GM20431 (cell line): ENCODE data around the gene MAGEA4.

Experiments used
- in situ Hi-C: fragments of 300-500 bp; cut with MseI, MboI; formaldehyde crosslinking; loops from one replicate; pipeline ENCODE4 v1.15.0; 2020; ENCODE audit warnings: low sequenced_read_pairs; ENCODE audit not compliant: unreplicated experiment

Gene MAGEA4

DNA sequence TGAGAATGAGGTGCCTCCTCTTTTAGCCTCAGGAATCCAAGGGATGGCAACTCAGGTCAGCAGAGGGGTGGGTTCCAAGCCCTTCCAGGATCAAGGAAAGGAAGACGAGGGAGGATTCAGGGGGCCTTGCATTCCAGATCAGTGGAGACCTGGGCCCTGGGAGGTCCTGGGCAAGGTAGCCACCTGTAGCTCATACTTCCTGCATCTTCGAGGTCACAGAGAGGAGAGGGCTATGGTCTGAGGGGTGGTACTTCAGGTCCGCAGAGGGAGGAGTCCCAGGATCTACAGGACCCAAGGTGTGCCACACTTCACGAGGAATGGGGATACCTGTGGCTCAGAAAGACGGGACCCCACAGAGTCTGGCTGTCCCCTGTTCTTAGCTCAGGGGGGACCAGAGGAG is 9.2 kb downstream of the MAGEA4 start:
- in situ Hi-C loops: no loop called here

DNA sequence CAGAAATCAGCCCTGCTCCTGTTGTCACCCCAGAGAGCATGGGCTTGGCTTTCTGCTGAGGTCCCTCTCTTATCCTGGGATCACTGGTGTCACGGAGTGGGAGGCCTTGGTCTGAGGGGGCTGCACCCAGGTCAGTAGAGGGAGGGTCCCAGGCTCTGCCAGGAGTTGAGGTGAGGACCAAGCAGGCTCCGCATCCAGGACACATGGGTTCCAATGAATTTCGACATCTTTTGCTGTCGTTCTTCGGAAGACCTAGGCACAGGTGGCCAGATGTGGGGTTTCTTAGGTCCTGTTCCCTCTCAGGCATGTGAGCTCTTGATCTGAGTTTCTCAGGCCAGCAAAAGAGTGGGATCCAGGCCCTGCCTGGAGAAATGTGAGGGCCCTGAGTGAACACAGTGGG is 10.0 kb downstream of the MAGEA4 start:
- in situ Hi-C loops: no loop called here

DNA sequence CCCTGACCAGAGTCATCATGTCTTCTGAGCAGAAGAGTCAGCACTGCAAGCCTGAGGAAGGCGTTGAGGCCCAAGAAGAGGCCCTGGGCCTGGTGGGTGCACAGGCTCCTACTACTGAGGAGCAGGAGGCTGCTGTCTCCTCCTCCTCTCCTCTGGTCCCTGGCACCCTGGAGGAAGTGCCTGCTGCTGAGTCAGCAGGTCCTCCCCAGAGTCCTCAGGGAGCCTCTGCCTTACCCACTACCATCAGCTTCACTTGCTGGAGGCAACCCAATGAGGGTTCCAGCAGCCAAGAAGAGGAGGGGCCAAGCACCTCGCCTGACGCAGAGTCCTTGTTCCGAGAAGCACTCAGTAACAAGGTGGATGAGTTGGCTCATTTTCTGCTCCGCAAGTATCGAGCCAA is 11.0 kb downstream of the MAGEA4 start:
- in situ Hi-C loops: no loop called here

DNA sequence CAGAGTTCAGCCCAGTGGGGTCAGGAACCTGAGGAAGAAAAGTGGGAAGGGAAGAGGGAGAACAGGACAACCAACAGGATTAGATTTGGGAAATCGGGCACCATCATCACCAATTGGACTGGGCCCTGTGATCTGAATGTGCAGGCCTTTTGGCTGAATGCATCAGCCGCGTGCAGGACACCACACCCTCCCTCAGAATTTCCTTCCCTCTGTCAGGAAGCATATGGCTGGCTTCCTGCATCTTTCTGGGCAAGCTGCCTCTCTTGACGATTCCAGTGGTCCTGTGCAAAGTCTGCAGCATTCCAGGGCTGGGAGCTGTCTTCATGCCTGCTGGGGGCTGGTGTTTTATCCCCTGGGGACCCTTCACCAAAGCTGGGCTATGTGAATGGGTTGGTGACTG is 16.4 kb downstream of the MAGEA4 start:
- in situ Hi-C loops: no loop called here

DNA sequence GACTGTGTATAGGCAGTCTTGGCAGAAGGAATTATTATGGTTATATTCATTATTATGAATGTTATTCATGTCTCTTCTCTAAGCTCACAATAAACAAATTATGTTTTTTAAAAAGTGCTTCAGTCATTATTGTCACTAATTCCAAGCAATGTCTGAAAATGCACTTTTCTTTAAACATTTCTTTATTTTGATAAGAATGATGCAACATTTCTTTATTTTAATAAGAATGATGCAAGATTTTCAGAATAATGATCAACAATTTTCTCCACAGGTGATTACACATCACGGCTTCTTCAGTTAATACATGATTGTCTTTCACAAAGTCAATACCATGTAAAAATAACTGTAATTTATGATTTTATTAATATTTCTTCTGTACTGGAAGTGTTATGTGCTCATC is 22.7 kb downstream of the MAGEA4 start:
- in situ Hi-C loops: no loop called here

DNA sequence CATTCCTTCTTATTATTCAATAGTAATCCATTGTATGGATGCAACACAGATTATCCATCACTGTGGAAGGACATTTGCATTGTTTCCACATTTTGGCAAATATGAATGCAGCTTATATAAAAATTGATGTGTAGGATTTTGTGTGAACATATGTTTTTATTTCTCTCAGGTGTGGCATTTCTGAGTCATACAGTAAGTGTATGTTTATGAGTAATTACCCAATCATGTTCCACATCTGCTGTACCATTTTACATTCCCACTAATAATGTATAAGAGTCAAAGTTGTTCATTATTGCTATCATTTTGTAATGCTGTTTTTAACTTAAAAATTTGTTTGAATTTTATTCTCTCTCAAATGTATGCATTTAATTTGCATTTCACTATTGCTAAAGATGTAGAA is 25.5 kb downstream of the MAGEA4 start:
- in situ Hi-C loops: no loop called here

DNA sequence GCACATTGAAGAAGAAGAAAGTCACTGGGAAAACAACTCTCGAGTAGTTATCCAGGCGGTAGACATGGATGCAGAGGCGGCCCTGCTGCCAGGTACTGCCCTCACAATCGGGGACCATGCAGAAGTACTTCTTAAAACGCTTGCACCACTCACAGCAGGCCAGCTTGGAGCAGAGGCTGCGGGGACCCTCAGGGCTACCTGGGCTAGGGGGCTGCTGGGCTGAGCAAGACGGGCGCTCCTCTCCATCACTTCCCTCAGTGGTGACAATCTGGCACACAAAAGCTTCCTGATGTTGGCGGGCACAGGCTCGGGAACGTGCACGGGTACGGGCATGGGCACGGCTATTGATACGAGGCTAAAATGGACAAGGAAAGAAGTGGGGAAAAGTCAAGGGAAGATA is 42.0 kb downstream of the MAGEA4 start:
- in situ Hi-C loops: no loop called here

DNA sequence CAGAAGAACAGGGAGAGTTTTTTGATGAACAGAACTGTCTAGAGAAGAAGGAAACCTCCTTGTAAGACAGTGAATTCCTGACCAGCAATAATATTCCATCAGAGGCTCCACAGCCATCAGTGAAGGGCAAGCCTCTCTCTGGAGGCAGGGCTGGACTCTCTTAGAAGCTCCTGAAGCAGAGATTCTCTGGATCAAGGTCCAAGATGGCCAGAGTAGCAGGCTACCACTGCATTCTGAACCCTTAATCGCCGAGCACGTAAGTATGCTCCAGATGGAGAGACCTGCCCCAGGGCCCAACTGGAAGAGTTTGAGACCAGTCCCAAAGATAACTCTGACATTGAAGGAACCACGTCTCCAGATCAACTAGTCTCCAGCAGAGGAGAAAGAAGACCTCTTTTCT is 45.4 kb downstream of the MAGEA4 start:
- in situ Hi-C loops: no loop called here

DNA sequence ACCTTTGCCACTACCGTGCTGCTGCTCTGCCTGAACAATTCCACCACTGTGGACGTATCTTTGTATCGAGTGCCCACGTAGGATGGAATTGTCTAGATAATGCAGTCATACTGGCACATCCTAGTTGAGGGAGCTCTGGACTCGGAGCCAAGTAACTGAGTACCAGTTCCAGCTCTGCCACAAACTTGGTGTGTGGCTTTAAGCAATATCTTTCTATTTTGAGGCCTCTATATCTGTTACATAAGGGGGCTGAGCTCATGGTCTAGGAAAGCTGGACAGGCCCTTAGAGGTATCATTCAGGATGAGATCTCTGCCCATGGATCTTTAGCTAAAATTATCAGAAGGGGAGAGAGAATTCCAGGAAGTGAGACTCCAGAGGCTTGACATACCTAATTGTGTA is 49.3 kb downstream of the MAGEA4 start:
- in situ Hi-C loops: no loop called here

DNA sequence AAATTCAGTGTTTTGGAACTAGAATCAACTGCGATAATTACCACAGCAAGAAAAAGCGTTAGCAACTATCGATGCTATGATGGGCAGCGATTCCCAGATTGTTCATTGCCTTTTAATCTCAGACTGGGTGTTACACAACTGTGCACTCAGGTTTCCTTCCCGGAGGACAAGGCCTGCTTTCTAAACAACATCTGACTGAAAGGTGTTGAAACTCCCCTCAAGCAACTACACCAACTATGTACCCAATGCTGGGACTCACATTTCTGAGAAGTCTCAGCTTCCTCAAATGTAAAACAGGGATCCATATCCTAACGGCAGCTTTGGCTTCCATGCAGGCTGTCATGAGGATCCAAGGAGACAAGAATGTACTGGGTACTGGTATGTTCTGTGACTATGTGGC is 53.5 kb downstream of the MAGEA4 start:
- in situ Hi-C loops: no loop called here

DNA sequence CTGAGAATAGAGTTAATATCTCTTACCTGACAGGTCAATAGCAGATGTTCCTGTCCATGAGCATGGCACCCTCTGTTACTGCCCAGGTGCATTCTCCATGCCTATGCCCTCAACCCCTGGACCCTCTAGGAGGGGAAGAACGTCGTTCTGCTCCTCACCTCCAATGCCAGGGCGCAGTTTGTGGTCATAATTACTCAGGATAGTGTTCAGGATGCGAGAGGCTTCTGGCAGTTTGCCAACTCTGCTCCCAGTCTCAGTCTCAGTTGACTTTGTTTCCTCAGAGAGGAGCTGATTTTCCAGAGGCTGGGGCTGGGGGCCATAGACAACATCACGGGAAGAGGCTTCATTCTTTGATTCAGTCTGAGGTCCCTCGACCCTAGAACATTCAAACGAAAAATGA is 57.3 kb downstream of the MAGEA4 start:
- in situ Hi-C loops: no loop called here

DNA sequence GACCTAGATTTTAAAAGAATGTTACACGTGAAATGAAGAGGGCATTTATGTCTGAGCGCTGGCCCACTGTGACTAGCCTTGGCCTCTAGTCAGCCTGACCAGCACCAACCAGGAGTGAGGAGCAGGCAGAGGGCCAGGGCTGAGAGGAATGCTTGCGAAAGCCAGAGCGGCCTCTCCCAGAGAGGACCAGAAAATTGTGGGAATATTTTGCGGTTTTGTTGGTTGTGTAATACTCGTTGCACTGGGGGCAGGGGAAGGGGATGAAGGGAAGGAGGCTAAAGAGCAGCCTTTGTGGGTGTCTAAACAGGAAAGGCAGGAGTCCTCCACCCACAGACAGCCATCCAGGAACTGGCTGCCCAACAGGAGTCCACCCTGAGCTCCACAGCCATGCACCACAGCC is 58.0 kb downstream of the MAGEA4 start:
- in situ Hi-C loops: no loop called here

DNA sequence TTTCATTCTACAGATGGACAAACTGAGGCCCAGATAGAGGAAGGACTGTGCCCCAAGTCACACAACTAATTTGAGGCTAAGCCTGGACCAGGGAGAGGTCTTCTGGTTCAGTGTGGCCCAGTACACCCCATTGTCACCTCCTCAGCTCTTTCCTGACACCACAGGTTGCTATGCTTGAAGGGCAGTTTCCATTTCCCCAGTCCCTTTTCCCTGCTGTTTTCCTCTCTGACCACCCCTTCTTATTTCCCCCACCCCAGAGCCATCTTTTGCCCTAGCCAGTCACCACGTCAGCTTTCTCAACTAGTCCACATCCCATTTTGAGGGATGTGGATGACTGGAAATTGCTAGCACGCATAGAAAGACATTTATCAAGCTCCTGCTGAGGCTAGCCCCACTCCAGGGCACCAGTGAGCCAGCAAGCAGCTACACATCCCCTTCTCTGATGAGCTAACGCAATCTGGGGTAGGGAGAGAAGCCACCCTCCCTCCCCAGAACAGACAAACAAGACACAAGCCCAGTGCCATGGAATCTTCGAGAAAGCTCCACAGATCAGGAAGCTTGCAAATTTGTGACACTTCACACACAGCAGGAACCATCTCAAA is 60.5 kb downstream of the MAGEA4 start:
- in situ Hi-C loops: no loop called here

DNA sequence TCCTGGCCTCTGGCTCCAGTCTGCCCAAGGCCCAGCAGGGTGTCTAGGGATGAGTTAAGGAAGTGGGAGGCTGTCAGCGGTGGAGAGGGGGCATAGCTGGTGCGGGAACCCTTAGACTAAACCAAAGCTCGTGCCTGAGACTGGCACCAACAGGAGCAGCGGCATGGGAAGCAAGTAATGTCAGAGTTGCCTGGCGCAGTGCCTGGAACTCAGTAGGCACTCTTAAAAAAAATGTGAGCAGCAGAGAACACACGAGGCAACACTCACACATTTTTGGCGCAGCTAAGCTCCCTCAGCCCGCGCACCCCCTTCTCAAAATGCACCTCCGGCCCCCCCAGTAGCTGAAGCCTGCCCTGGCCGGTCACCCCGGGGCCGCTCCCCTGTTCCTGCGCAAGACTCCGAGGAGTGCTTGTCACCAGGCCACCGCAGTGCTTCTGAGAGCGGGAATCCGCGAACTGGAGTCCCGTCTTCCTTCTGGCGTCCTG is 61.2 kb downstream of the MAGEA4 start:
- in situ Hi-C loops: no loop called here
